Gastroesophageal sphincter (tissue), 3 donors: Measurements from ENCODE around the gene TMEM101.

Source experiments
- POLR2A ChIP-seq, 2 donors: fragments of 450-650 bp; IDR thresholded peaks; one replicate each; pipeline ENCODE4 v1.6.1; 2017; ENCODE audit warnings: antibody characterized with exemption in 2 of 2, mild to moderate bottlenecking in 2 of 2, moderate library complexity in 1 of 2
- POLR2AphosphoS5 ChIP-seq: sonication (generic); formaldehyde crosslinking; IDR thresholded peaks from one replicate; pipeline ENCODE4 v1.6.1; 2017; ENCODE audit warnings: antibody characterized with exemption
- TF ChIP-seq, protein P1 (sequence below), 4 experiments: fragments of 200-600 bp in 2 of 4; fragments of 450-650 bp in 2 of 4; sonication (generic) in 1 of 4; IDR thresholded peaks; one replicate each; pipeline ENCODE4 v1.5.1; 2017 to 2019; ENCODE audit warnings: antibody characterized with exemption in 4 of 4, mild to moderate bottlenecking in 2 of 4, moderate library complexity in 2 of 4

DNA sequence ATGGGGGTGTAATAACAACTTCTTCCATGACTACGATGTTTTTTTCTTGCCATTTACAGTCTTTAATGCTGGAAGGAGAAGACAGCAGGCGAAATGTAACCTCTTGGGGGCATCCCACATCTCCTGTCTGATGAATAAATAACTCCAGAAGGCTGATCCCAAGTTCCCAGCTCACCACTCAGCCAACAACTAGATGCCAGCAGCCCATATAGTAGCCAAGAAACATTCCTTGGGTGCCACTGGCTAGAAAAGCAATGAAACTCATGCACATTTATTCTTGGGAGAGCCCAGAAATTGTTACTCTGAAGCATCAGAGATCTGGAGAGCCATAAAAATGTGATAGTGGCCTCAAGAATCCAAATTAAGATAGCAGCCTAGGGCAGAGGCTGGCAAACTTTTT, 22.7 kb upstream of the TMEM101 start:
- TF ChIP-seq POLR2AphosphoS5 (no peak), POLR2A (IDR thresholded peaks at IDR 0.05) (no peak)
- TF ChIP-seq, protein P1, sequence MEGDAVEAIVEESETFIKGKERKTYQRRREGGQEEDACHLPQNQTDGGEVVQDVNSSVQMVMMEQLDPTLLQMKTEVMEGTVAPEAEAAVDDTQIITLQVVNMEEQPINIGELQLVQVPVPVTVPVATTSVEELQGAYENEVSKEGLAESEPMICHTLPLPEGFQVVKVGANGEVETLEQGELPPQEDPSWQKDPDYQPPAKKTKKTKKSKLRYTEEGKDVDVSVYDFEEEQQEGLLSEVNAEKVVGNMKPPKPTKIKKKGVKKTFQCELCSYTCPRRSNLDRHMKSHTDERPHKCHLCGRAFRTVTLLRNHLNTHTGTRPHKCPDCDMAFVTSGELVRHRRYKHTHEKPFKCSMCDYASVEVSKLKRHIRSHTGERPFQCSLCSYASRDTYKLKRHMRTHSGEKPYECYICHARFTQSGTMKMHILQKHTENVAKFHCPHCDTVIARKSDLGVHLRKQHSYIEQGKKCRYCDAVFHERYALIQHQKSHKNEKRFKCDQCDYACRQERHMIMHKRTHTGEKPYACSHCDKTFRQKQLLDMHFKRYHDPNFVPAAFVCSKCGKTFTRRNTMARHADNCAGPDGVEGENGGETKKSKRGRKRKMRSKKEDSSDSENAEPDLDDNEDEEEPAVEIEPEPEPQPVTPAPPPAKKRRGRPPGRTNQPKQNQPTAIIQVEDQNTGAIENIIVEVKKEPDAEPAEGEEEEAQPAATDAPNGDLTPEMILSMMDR (IDR thresholded peaks at IDR 0.05) = no peak
